NCI-H526 (cell line): Measurements from ENCODE around the gene C1orf116.

Experiments used
- DNase-seq, 2 experiments: peaks; one replicate each; lab custom pipeline; 2025; lab: John Stamatoyannopoulos, UW

The C1orf116 gene

GRCh38 chr1:207032528-207033017 is at the start of gene C1orf116:
Gene C1orf116 (minus strand): TSS chr1:207032756. CDS start chr1:207027598, 5,158 bp downstream.
- DNase-seq, result peak in 1 of 2 experiments; percentile 54

DNA sequence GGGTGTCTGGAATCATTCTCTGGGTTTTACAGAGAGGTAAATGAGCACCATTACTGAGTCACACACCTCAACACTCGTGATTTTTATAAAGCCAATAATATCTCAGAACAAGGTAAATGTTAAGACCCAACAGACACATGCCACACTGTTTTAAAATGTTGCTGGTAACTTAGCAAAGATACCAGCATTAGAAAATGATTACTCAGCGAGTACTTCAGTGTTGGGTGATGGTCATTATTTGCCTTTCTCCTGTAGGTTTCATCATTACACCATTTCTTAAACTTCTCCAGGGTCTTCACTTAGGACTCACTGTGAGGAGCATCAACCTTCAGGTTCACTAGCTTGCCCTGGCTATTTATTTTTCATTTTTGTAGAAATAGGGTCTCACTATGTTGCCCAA is 49.2 kb upstream of the C1orf116 start:
- no peak for DNase-seq

DNA sequence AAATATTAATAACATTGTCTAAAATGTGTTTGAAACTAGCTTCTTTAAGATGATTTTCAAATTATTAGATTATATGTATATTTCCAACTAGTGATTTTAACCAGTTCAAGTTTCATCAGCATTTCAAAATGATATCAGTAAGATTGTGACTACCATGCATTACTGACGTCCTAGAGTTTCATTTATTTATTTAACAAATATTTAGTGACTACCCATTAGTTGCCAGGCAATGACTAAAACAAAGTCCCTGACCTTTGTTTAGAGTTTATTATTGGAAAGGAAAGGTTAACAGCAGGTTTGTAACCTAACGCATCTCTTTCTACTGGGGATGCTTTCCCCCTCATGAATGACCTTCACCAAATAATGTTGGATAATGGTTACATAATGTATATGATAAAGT is 48.5 kb upstream of the C1orf116 start:
- no peak for DNase-seq

GRCh38 chr1:207079706-207080241 is 47.2 kb upstream of the C1orf116 start:
- no peak for DNase-seq

GRCh38 chr1:207078578-207079132 is 46.1 kb upstream of the C1orf116 start:
- no peak for DNase-seq

- DNase-seq, result peak; percentile 16 to 63
Measured at GRCh38 chr1:207077470-207078377, 45.2 kb upstream of the C1orf116 start.

DNA sequence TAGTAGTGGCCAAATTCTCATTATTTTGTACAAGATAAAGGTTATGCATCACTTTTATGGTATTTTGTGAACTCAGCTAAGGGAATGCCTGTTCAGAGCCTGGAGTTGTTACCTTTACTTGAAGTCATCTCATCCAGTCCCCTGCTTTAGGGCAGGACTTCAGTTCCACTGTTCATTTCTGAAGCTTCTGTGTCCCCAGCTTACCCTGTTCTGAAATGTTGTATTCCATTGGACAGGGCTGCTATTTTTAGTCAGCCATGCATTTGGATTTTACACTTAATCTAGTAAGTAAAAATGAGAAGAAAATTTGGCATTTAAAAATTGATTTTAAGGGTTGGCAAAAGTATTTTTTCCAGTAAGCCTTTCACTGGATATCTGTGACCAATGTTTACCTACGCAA is 44.5 kb upstream of the C1orf116 start:
- no peak for DNase-seq

DNA sequence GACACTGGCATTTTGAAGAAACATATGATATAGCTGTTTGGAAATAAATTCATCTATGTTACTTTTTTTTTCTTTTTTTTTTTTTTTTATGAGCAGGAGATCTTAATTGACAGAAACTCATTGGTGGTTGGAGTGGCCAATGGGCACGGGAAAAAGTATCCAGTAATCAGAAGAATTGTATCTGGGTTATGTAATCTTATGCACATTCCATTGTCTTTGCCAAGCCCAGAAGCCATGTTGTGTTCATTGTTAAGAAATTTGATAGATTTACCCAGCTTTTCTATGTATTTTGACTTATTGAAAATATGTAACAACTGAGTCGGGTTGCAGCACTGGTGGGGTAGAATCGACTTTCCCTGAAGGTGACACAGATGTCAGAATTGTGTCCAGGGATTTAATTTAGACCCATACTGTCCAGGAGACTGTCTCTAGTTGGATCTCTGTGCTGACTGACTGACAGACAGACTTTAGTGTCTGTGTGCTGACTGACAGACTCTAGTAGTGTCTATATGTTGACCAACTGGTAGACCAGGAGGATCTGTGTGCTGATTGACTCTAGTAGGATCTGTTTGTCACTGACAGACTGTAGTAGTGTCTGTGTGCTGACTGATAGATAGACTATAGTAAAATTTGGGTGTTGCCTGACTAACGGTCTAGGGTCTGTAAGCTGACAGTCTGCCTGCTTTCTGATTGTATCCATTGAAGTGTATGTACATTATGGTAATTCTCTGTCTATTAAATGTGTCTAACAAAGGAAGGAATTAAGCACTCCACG is 43.8 kb upstream of the C1orf116 start:
- no peak for DNase-seq

GRCh38 chr1:207073906-207074820 is 41.6 kb upstream of the C1orf116 start:
- no peak for DNase-seq

GRCh38 chr1:207072233-207072632 is 39.7 kb upstream of the C1orf116 start:
- no peak for DNase-seq

DNA sequence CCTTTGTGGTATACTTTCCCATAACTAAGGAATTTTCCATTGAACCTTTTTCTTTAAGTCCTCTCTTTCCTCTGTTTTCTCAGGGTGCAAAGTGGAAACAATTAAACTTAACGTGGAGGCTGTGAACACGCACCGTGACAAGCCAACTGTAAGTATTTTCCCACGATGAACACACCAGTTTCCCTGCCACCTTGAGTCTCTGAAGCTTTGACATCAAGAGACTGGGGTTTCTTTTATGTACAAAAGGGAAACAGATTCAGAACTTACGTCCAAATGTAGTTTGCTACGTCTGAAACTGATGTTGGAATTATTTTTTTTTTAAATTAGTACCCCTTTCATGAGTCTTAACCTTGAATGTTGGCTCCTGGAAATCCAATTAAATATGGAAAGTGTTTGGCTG is 38.9 kb upstream of the C1orf116 start:
- DNase-seq, result no peak

DNA sequence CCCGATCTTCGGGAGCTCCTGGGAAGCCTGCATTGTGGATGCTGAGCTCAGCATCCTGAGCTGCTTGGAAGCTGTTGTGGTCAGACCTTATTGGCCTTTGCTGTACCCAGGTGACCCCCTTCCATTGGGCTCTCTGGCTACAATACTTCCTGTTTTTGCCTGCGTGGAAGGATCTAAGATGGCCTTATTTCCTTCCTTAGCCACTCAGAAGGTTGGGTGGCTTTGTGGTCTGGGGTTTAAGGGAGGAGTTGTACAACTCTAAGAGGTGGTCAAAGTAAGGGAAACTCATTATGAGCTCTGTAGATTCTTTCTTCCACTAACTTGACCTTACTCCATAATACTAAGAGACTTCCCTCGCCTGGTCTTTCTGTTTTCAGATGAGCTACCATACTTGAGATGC is 38.3 kb upstream of the C1orf116 start:
- DNase-seq, result no peak

- DNase-seq, result no peak
Measured at GRCh38 chr1:207069858-207070506, 37.4 kb upstream of the C1orf116 start.

- no peak for DNase-seq
Measured at GRCh38 chr1:207069061-207069460, 36.5 kb upstream of the C1orf116 start.

DNA sequence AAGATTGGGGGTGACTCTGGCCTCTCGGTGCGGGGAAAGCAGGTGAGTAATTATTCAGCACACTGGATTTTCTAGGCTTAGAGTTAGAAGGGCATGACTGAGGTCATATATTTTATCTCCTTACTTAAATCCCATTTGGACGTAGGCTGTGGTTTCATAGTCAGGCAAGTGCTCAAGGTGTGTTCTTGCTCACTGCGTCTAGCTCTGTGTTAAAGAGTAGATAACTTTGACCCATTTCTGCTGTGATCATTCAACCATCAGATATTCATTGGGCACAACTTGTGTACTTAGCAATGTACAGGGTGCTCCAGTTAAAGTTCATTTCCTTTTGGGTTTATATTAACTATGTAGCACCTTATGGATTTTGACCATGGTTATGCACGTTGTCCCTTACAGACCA is 35.1 kb upstream of the C1orf116 start:
- no peak for DNase-seq

- DNase-seq, result no peak
Measured at GRCh38 chr1:207067185-207067584, 34.6 kb upstream of the C1orf116 start.

DNA sequence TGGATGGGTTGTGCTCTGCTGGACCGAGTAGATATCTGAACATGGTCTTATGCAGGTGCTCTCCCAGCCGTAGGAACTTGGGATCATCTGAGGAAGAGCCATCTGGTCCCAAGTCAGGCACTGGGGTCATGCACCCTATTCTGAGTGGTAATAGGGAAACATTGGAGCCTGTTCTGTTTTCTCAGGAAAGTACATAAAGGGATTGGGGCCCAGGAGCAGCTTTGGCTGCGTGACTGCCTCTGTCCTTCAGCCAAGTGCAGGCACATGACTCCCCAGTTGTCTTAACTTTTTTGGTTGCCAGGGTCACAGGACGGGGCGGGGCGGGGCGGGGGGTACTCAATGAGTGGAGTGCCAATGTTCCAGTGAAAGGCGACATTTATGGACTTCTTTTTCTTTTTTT is 32.0 kb upstream of the C1orf116 start:
- DNase-seq, result no peak

DNA sequence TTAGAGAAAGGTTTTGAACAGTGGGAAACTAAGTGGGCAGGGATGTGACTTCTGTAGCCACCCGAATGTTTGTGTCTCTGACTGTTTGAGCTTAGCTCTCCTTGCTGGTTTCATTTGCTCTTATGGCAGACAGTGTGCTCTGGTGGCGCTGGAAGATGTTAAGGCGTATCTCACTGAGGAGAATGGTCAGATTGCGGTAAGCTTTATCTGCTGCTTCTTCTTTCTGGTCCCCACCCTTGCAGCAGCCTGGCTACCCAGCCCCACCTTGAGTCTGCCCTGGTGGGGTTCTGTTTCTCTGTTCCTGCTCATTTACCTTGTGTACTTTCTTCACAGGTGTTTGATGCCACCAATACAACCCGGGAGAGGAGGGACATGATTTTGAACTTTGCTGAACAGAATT is 30.5 kb upstream of the C1orf116 start:
- no peak for DNase-seq

DNA sequence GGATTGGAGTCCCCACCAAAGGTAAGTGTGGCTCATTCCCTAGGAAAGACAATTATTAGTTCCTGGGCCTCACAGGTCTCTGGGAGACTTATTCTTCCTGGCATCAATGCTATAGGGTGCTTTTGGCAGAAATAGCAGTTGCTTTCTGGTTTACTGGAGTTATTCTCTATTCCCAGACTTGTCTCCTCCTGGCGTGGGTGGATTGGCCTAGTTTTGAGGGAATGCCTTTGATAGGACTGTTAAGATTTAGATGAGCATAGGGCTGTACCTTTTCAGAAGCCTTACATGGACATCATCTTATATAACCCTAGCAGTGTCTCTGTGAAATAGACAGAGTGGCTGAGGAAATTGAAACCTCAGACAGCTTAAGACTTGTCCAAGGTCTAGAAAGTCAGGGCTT is 29.5 kb upstream of the C1orf116 start:
- DNase-seq, result no peak

DNA sequence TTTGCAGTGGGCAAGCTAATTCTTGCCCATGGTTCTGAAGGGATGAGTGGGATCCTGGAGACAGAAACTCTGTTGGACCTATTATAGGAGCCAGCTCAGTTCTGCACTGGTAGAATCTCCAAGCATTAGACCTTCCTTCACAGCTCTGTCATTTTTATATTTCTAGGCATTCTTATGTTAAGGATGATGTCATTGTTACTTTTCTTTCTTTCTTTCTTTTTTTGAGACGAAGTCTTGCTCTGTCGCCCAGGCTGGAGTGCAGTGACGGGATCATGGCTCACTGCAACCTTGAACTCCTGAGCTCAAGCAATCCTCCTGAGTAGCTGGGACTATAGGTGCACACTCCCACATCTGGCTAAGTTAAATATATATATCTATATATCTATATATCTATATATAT is 28.0 kb upstream of the C1orf116 start:
- no peak for DNase-seq

DNA sequence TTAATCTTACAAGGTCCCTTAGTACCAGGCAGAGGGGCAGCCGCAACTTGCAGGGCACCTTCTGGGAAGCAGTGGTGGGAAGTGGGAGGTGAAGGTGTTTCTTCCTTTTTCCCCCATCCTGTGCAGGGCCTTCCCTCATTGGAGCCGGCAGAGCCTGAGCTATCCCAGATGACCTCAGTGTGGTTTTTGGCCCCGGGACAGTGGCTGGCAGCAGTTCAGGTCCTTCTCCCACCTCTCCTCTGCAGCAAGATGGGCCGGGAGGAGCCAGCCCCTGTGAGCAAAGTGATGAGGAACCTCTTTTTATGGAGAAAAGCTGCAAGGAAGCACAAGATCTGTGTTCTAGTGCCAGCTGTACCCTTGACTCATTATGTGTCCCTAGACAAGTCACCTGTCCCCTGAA is 27.3 kb upstream of the C1orf116 start:
- no peak for DNase-seq
